Right cardiac atrium (tissue), 5 donors: Measurements from ENCODE around the gene ZNF678. TPM values are rescaled to one million over a fixed set of nuclear protein-coding genes. Genes with fewer than 3 reads are reported as not detected.
"Not testable (repeated sequence)": the region's sequence is repeated elsewhere in the genome, so short reads cannot be mapped to it uniquely, and the experiment has no call there.

Source experiments
- ATAC-seq, 2 donors: fragments of 200-7000 bp; cut with Tn5 transposase; one replicate each; pipeline versions ENCODE4 v1.8.0 to v1.9.1; 2020; ENCODE audit warnings: moderate library complexity in 2 of 2, mild to moderate bottlenecking in 1 of 2
- DNase-seq, 3 donors: peaks; one replicate each; pipeline ENCODE4 v3.0.0-alpha.2; 2020
- H3K27ac ChIP-seq: one replicate; pipeline ENCODE4 v1.5.1; 2013; ENCODE audit warnings: mild to moderate bottlenecking, low read length, control low read depth, moderate library complexity
- H3K27me3 ChIP-seq: one replicate; pipeline ENCODE4 v1.6.1; 2013; ENCODE audit not compliant: control insufficient read depth, insufficient read depth
- H3K4me1 ChIP-seq: one replicate; pipeline ENCODE4 v1.6.1; 2013; ENCODE audit warnings: low read length; ENCODE audit not compliant: control insufficient read depth, insufficient read depth
- H3K4me3 ChIP-seq: one replicate; pipeline ENCODE4 v1.5.1; 2013; ENCODE audit warnings: low read length, control low read depth
- H3K9me3 ChIP-seq: one replicate; pipeline ENCODE4 v1.6.1; 2013; ENCODE audit warnings: low read length; ENCODE audit not compliant: control insufficient read depth
- WGBS: extraction: QIAGEN DNeasy Blood & Tissue Kit; methylation state at CpG from one replicate; pipeline ENCODE4 v1.1.7; 2013; 5-methylcytosine and 5-hydroxymethylcytosine counted together
- intact Hi-C, 4 donors: fragments of 100-400 bp; cut with DNase I; formaldehyde crosslinking; loops; one replicate each; pipeline versions ENCODE4 v1.11.0 to v1.14.0; 2022 to 2023
- polyA plus RNA-seq: library from polyadenylated mRNA; stranded (reverse); fragments of 200-250 nt; gene quantifications from one replicate; pipeline ENCODE4 v1.2.3, GENCODE V29; 2013
- total RNA-seq, 4 donors: library from RNA; stranded (reverse); fragmentation: NEBNext Ultra II Directional; extraction: Animal tissue kit (Norgen Biotek cat#: 25700); gene quantifications; one replicate each; pipeline ENCODE4 v1.2.1, GENCODE V29; 2021
- donor health status: healthy with polysubstance abuse.
- donor health status: DM: no; HTN: yes; CAD: no.
- donor health status: DM: no; HTN: no; CAD: no.
- donor health status: DM: no; HTN: yes; CAD: no; lungs with severe emphysema.
- donor health status: DM: yes; HTN: yes; CAD: no.

Gene ZNF678
- total and polyA plus RNA-seq, 5 donors: 0.95 to 6.1 (median 3.5) TPM

DNA sequence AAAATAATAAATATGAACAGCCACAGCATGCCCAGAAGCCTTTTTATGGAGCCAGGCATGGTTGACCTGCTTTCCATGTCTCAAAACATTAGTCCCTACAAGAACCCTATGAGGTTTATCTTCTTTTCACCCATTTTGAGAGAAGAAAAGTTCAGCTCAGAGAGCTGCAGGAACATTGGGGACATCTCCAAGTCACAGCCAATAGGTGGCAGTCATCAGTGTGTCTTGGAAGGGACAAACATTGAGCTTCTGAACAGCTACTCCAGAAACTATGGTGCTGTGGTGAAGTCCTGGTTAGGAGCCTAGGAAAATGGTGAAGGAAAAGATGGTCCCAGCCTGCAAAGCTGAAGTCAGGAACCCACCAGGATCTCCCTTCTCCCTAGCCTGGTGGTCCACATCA, 98.1 kb downstream of the ZNF678 start:
- Histone ChIP-seq H3K4me1 (no peaks in the 10 kb centered on the region), H3K27me3 (no peaks in the 10 kb centered on the region), H3K9me3 (peaks cover 28% of the 10 kb centered on the region), H3K4me3 (no peak overlapping the region), H3K27ac (no peak overlapping the region)
- no peak for DNase-seq
- intact Hi-C loops: no loop called here
- no peak for ATAC-seq

DNA sequence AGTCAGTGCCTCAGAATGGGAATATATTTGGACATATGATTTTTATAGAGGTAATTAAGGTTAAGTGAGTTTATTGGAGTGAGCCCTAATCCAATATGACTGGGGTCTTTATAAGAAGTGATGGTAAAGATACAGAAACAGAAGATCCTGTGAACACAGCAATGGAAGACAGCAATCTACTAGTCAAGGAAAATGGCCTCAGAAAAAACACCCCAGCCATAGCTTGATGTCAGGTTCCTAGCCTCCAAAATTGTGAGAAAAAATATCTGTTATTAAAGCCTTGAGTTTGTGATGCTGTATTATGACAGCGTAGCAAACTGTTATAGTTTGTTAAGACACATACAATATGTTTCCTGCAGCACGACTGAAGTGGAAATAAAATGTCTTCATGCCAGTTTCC, 99.6 kb downstream of the ZNF678 start:
- Histone ChIP-seq H3K27ac (no peak overlapping the region), H3K4me1 (no peaks in the 10 kb centered on the region), H3K9me3 (peaks cover 27% of the 10 kb centered on the region), H3K4me3 (no peak overlapping the region), H3K27me3 (no peaks in the 10 kb centered on the region)
- intact Hi-C loops: no loop called here
- no peak for ATAC-seq
- no peak for DNase-seq
- 73% methylated on average over 2 of the region's 2 CpGs for WGBS

DNA sequence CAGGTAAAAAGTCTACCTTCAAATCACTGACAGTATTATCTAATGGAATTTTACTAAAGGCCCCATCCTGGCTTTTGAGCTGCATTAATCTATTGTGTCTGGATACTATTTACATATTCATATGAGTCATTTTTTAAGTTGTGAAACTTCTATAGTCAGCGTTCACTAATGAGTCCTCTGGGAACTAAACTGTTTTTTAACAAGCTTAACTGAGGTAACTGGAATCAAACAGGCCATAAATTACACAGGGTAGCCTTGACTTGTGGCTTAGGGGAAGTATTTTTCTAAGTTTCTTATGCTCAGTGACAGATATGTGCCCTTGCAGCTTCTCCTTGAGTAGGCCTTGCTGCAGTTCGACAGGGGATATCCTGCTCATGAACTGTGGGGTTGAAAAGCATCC, 102.9 kb downstream of the ZNF678 start:
- Histone ChIP-seq H3K9me3 (peaks cover 24% of the 10 kb centered on the region), H3K27me3 (no peaks in the 10 kb centered on the region), H3K4me3 (no peak overlapping the region), H3K4me1 (no peaks in the 10 kb centered on the region), H3K27ac (no peak overlapping the region)
- DNase-seq: no peak
- ATAC-seq: no peak
- intact Hi-C loops: no loop called here
- 91% methylated on average over 2 of the region's 2 CpGs for WGBS

DNA sequence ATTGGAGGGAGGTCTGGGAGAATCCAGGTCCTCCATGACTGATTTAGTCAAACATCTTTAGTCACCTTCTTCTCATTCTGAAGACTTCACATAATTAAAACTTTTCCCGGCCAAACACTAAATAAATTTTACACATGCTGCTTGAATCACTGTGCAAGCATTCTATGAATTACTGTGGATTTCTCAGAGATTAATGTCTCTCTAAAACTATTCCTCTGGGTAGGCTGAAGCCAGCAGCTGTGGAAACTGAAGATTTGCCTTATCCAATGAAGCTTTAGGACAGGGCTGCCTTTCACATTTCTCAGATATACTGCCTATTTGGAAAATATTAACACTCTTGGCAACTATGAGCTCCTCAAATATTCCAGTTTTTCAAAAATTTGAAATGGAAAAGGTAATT, 110.1 kb downstream of the ZNF678 start:
- H3K9me3 ChIP-seq: peaks cover 6% of the 10 kb centered on the region
- no peak overlapping the region for H3K4me3 ChIP-seq
- H3K27me3 ChIP-seq: no peaks in the 10 kb centered on the region
- intact Hi-C loops: no loop called here
- H3K4me1 ChIP-seq: no peaks in the 10 kb centered on the region
- ATAC-seq: no peak
- WGBS: 92% methylated on average over 1 of the region's 1 CpG
- no peak overlapping the region for H3K27ac ChIP-seq
- DNase-seq: no peak

DNA sequence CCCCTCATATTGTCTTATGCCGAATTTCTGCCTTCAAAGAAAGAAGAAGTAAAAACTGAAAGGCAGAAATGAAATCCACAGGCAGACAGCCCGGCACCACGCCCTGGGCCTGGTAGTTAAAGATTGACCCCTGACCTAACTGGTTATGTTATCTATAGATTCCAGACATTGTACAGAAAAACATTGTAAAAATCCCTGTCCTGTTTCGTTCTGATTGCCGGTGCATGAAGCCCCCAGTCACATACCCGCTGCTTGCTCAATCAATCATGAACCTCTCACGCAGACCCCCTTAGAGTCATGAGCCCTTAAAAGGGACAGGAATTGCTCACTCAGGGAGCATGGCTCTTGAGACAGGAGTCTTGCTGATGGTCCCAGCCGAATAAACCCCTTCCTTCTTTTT, 122.5 kb downstream of the ZNF678 start:
- Histone ChIP-seq H3K4me3 (no peak overlapping the region), H3K27ac (no peak overlapping the region), H3K27me3 (no peaks in the 10 kb centered on the region), H3K9me3 (peaks cover 1% of the 10 kb centered on the region), H3K4me1 (no peaks in the 10 kb centered on the region)
- intact Hi-C loops: no loop called here
- 86% methylated on average over 8 of the region's 8 CpGs for WGBS
- no peak for ATAC-seq
- no peak for DNase-seq

DNA sequence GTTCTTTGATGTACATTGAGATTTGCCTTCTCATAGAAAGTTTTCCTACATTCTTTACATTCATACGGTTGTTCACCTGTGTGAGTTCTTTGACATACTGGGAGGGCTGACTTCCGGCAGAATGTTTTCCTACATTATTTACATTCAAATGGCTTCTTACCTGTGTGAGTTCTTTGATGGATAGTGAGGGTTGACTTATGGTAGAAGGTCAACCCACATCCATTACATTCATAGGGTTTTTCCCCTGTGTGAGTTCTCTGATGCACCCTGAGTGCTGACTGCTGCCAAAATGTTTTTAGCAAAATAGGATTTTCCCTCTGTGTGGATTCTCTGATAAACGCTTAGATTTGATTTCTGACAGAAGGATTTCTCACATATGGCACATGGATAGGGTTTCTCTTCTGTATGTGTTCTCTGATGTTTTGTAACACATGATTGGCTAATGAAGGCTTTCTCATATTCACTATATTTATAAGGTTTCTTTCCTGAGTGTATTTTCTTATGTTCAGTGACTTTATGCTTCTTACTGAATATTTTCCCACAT, 134.0 kb downstream of the ZNF678 start:
- DNase-seq: no peak
- Histone ChIP-seq H3K4me1 (no peaks in the 10 kb centered on the region), H3K9me3 (peaks cover 9% of the 10 kb centered on the region), H3K4me3 (no peak overlapping the region), H3K27me3 (no peaks in the 10 kb centered on the region), H3K27ac (no peak overlapping the region)
- no peak for ATAC-seq
- WGBS: 90% methylated on average over 3 of the region's 3 CpGs
- intact Hi-C loops: no loop called here

DNA sequence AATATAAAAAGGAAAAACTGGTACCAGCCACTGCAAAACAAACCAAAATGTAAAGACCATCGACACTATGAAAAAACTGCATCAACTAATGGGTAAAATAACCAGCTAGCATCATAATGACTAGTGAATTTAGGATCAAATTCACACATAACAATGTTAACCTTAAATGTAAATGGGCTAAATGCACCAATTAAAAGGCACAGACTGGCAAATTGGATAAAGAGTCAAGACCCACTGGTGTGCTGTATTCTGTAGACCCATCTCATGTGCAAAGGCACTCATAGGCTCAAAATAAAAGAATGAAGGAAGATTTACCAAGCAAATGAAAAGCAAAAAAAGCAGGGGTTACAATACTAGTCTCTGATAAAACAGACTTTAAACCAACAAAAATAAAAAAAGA, 138.3 kb downstream of the ZNF678 start:
- DNase-seq, H3K9me3 ChIP-seq, H3K27me3 ChIP-seq, intact Hi-C loops, H3K27ac ChIP-seq, H3K4me3 ChIP-seq, H3K4me1 ChIP-seq, ATAC-seq: not testable (repeated sequence)
- 79% methylated on average over 1 of the region's 1 CpG for WGBS

DNA sequence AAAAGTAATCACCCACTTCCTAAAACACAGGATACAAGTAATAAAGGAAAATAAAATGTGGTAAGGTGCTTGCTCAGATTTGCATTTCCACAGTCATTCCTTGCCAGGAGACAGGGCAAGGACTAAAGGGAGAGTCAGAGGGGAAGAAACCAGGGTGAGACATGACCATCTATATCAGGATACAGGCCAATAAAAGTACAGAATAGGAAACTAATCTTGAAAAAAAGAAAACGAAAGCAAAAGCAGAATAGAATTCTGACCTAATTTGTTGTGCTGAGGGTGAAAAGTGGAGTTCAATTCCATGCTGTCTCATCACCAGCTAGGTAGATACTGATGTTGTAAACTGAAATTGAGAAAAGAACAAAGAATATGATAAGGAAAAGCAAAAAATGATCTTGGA, 144.5 kb downstream of the ZNF678 start:
- DNase-seq (no peak), ATAC-seq (no peak)
- H3K27me3 ChIP-seq: no peaks in the 10 kb centered on the region
- 34% methylated on average over 1 of the region's 1 CpG for WGBS
- no peaks in the 10 kb centered on the region for H3K9me3 ChIP-seq
- H3K4me3 ChIP-seq: no peak overlapping the region
- H3K4me1 ChIP-seq: no peaks in the 10 kb centered on the region
- intact Hi-C loops: no loop called here
- no peak overlapping the region for H3K27ac ChIP-seq

DNA sequence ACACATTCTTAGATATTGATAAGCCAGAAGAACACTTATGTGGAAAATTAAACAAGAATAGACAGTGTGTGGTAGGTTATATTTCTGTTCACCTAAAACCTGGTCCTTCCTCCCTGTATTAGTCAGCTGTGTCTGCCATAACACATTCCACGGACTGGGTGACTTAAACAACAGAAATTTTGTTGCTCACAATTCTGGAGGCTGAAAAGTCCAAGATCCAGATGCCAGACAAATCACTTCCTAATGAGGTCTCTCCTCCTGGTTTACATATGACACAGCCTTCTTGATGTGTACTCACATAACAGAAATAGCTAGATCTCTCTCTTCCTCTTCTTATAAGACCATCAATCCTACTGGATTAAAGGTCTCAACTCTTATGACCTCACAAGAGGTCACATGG, 146.1 kb downstream of the ZNF678 start:
- DNase-seq (no peak), ATAC-seq (no peak)
- Histone ChIP-seq H3K4me3 (no peak overlapping the region), H3K9me3 (no peaks in the 10 kb centered on the region), H3K4me1 (no peaks in the 10 kb centered on the region), H3K27me3 (no peaks in the 10 kb centered on the region), H3K27ac (no peak overlapping the region)
- WGBS: 71% methylated on average over 1 of the region's 1 CpG
- intact Hi-C loops: no loop called here

DNA sequence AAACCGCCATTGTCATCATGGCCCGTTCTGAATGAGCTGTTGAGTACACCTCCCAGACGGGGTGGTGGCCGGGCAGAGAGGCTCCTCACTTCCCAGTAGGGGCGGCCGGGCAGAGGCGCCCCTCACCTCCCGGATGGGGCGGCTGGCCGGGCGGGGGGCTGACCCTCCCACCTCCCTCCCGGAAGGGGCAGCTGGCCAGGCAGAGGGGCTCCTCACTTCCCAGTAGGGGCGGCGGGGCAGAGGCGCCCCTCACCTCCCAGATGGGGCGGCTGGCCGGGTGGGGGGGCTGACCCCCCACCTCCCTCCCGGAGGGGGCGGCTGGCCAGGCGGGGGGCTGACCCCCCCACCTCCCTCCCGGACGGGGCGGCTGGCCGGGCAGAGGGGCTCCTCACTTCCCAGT, 147.1 kb downstream of the ZNF678 start:
- H3K4me3 ChIP-seq, H3K27ac ChIP-seq, H3K9me3 ChIP-seq, ATAC-seq, H3K27me3 ChIP-seq, H3K4me1 ChIP-seq, intact Hi-C loops: not testable (repeated sequence)
- peak in 1 of 3 donors; percentile 55 for DNase-seq
- 94% methylated on average over 20 of the region's 24 CpGs for WGBS

DNA sequence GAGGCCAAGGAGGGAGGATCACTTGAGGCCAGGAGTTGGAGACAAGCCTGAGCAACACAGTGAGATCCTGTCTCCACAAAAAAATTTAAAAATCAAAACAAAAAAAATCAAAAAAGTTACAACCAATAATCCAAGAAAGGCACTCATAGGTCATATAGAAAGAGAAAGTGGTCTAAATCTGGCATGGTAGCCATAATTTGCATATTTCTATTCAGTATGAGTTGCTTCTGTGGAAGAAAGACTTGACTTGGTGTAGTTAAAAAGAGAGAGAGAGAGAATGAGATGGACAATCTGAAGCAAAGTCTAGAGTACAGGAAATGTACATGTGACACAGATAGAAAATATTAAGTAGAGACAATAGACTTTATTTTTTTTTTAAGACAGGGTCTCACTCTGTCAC, 149.3 kb downstream of the ZNF678 start:
- Histone ChIP-seq H3K27me3 (no peaks in the 10 kb centered on the region), H3K4me1 (no peaks in the 10 kb centered on the region), H3K9me3 (no peaks in the 10 kb centered on the region), H3K27ac (no peak overlapping the region), H3K4me3 (no peak overlapping the region)
- ATAC-seq (no peak), DNase-seq (no peak)
- intact Hi-C loops: no loop called here

DNA sequence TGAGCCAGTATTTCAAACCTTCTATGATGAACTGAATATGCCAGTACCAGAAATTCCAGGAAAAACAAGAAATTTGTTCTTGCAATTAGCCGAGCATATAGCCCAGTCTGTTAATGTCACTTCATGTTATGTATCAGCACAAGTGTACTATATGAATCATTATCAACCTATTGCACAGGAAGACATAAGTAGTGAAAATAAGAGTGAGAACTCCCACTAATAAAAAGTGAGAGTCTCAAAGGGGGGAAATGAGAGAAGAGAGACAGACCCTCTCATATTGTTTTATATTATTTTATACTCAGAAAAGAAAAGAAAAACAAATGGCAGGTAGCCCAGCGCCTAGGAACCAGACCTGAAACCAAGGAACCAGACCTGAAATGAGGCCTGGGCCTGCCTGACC, 155.6 kb downstream of the ZNF678 start:
- DNase-seq: no peak
- intact Hi-C loops: no loop called here
- Histone ChIP-seq H3K27me3 (no peaks in the 10 kb centered on the region), H3K4me3 (no peak overlapping the region), H3K9me3 (peaks cover 10% of the 10 kb centered on the region), H3K4me1 (no peaks in the 10 kb centered on the region), H3K27ac (no peak overlapping the region)
- no peak for ATAC-seq
- 77% methylated on average over 2 of the region's 2 CpGs for WGBS
